Measurements from ENCODE around the gene PRUNE2. TPM values are rescaled to one million over a fixed set of nuclear protein-coding genes. Genes with fewer than 3 reads are reported as not detected.

PRUNE2 gene
- total and polyA plus RNA-seq, 9 donors: 9.1 to 16.4 (median 11.9) TPM

DNA sequence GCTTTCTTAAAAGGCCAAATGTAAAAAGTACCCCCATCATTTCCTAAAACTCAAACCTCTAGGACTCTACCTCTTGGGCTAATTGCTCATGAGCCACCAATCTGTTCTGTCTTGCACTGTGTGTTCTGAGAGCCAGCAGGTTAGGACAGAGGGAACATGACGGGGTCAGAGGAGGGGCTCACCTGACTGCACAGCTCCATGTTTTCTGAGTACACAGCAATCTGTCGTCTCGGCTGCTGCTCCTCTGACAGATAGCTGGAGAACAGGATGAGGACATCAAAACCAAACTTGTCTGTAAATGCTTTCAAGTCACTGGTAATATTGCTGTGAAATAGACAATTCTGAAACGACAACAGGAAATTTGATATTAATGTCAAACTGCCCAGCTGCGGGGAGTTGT is 192.5 kb downstream of the PRUNE2 start:
- H3K4me3 ChIP-seq (ENCODE audit: low read length): no peak overlapping the region
- H3K27ac ChIP-seq (ENCODE audit: low read length): no peak overlapping the region
- DNase-seq: no peak
- WGBS (ENCODE audit: insufficient coverage): 55% methylated on average over 3 of the region's 5 CpGs
- H3K9me3 ChIP-seq (replicated peaks; ENCODE audit: control insufficient read depth, low read depth, low read length): no peaks in the 10 kb centered on the region
- no peaks in the 10 kb centered on the region for H3K27me3 ChIP-seq (ENCODE audit: control insufficient read depth, insufficient read depth, low read length)
- no peaks in the 10 kb centered on the region for H3K4me1 ChIP-seq (ENCODE audit: control insufficient read depth, insufficient read depth, low read length)
- H3K36me3 ChIP-seq (ENCODE audit: control insufficient read depth, insufficient read depth, low read length): no peaks in the 10 kb centered on the region

DNA sequence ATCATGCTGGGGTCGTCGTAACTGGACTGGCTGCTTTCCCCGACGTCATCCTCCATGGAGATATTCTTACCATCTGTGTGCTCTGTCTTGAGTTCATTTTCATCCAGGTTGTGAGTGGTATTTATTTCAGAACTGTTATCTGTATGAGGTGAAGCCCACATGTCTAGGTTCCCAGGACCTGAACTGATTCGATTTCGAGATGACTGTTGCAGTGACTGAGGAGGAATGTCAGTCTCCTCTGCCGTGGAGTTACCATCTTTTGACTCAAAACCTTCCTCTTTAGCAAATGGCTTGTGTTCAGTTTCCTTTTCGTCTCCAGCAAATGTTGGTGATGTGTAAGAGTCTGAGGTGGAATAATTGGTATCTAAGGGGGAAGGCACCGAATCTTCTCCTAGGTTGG is 196.9 kb downstream of the PRUNE2 start:
- peaks cover 2% of the 10 kb centered on the region for H3K4me1 ChIP-seq (ENCODE audit: control insufficient read depth, insufficient read depth, low read length)
- no peak overlapping the region for H3K4me3 ChIP-seq (ENCODE audit: low read length)
- H3K27ac ChIP-seq (ENCODE audit: low read length): no peak overlapping the region
- DNase-seq: no peak
- 92% methylated on average over 2 of the region's 9 CpGs for WGBS (ENCODE audit: insufficient coverage)
- H3K27me3 ChIP-seq (ENCODE audit: control insufficient read depth, insufficient read depth, low read length): peaks cover 3% of the 10 kb centered on the region
- H3K9me3 ChIP-seq (replicated peaks; ENCODE audit: control insufficient read depth, low read depth, low read length): no peaks in the 10 kb centered on the region
- no peaks in the 10 kb centered on the region for H3K36me3 ChIP-seq (ENCODE audit: control insufficient read depth, insufficient read depth, low read length)

DNA sequence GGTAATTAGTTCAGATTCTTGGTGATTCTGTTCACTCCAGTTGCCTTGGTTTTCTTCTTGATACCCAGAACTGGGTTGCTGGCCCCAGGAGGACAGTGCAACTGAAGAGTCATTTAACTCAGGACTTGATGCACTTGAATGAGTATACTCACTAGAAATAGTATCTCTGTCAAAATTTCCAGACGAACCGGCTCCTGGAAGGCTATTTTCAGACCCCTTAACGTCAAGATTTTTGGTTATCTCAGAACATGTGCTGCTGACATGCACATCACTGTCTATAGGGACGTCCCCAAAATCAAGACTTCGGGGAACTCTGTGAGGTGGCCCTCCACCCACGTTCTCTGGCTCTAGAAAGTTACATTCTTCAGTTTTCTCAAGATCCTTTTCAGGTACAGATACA is 198.4 kb downstream of the PRUNE2 start:
- Histone ChIP-seq H3K9me3 (replicated peaks; ENCODE audit: control insufficient read depth, low read depth, low read length) (no peaks in the 10 kb centered on the region), H3K36me3 (ENCODE audit: control insufficient read depth, insufficient read depth, low read length) (no peaks in the 10 kb centered on the region), H3K4me1 (ENCODE audit: control insufficient read depth, insufficient read depth, low read length) (peaks cover 8% of the 10 kb centered on the region), H3K27me3 (ENCODE audit: control insufficient read depth, insufficient read depth, low read length) (peaks cover 3% of the 10 kb centered on the region), H3K27ac (ENCODE audit: low read length) (no peak overlapping the region), H3K4me3 (ENCODE audit: low read length) (no peak overlapping the region)
- 65% methylated on average over 6 of the region's 6 CpGs for WGBS (ENCODE audit: insufficient coverage)
- DNase-seq: no peak

DNA sequence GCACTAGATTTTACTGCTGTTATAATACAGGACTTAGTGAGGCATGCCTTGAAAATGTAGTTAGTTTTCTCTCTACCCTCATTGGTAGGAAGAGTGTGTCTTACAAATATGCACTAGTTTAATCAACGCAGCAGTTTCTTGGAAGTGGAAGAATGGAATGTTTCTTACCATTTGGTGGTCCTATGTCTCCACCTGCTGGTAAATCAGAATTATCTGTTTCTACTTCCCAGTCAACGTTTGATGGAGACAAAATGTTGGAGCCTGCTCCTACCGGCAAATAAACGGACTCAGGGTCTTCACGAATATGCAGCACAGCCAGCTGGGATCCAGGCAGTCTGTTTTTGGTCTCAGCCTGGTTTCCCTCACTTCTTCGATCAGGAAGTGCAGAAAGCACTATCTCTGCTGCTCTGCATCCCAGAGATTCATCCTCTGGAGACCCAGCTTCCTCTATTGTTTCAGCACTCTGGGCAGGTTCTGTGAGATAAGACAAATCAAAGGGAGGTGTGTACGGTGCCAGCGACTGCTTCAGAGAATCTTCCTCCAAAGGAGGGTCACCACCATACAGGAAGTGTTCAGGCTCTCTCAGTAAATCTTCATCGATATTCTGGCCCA is 201.2 kb downstream of the PRUNE2 start:
- WGBS (ENCODE audit: insufficient coverage): 33% methylated on average over 3 of the region's 9 CpGs
- no peaks in the 10 kb centered on the region for H3K36me3 ChIP-seq (ENCODE audit: control insufficient read depth, insufficient read depth, low read length)
- no peak overlapping the region for H3K27ac ChIP-seq (ENCODE audit: low read length)
- H3K4me1 ChIP-seq (ENCODE audit: control insufficient read depth, insufficient read depth, low read length): peaks cover 24% of the 10 kb centered on the region
- peak; percentile 86 for DNase-seq
- H3K4me3 ChIP-seq (ENCODE audit: low read length): no peak overlapping the region
- H3K9me3 ChIP-seq (replicated peaks; ENCODE audit: control insufficient read depth, low read depth, low read length): no peaks in the 10 kb centered on the region
- H3K27me3 ChIP-seq (ENCODE audit: control insufficient read depth, insufficient read depth, low read length): peaks cover 3% of the 10 kb centered on the region

DNA sequence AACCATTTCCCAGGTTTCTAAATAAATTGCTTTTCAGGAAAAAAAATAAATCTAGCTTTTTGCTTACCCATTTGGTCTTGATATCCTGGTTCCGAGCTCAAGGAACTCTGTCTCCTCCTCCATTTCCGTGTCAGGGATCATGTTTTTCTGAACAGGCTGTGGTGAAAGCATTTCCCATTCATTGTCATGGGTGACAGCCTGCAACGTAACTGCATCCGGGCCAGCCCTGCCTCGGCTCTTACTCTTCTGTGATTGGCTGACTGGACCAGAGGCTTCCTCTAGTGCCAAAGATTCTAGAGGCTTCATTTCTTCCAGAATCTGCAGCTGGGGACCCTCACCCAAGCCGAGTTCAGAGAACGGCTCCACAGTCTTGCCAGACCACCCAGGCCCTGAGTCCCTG is 202.6 kb downstream of the PRUNE2 start:
- H3K27ac ChIP-seq (ENCODE audit: low read length): no peak overlapping the region
- peaks cover 3% of the 10 kb centered on the region for H3K27me3 ChIP-seq (ENCODE audit: control insufficient read depth, insufficient read depth, low read length)
- H3K36me3 ChIP-seq (ENCODE audit: control insufficient read depth, insufficient read depth, low read length): no peaks in the 10 kb centered on the region
- no peaks in the 10 kb centered on the region for H3K9me3 ChIP-seq (replicated peaks; ENCODE audit: control insufficient read depth, low read depth, low read length)
- DNase-seq: peak; percentile 30
- H3K4me3 ChIP-seq (ENCODE audit: low read length): no peak overlapping the region
- 42% methylated on average over 7 of the region's 7 CpGs for WGBS (ENCODE audit: insufficient coverage)
- H3K4me1 ChIP-seq (ENCODE audit: control insufficient read depth, insufficient read depth, low read length): peaks cover 24% of the 10 kb centered on the region

DNA sequence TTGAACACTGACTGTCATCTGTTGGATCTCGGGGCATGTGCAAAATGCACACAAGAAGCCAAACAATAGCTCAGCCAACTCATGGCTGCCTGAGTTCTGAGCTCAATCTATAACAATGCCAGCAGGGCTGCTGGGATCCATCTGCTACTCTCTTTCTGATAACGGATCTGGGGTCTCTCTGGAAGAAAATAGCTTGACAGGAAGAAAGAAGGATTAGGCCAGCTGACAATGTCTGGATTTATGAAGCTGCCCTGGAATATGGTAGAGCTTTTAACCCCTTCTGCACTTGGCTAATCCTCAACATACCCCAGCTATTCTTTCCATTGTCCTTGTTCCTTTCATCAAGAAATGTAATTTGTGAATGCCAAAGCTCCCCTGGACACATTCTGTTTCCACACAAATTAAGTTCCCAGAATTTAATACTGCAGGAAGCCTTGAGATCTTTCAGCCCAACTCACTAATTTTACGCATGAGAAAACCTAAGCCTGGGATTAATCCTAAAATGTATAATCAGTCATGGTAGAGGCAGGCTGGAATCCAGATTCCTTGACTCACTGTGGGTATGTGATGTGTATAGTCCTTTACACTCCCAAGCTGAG is 204.4 kb downstream of the PRUNE2 start:
- Histone ChIP-seq H3K9me3 (replicated peaks; ENCODE audit: control insufficient read depth, low read depth, low read length) (no peaks in the 10 kb centered on the region), H3K4me1 (ENCODE audit: control insufficient read depth, insufficient read depth, low read length) (peaks cover 24% of the 10 kb centered on the region), H3K27ac (ENCODE audit: low read length) (peak overlapping the region; percentile 76), H3K4me3 (ENCODE audit: low read length) (no peak overlapping the region), H3K27me3 (ENCODE audit: control insufficient read depth, insufficient read depth, low read length) (peaks cover 3% of the 10 kb centered on the region), H3K36me3 (ENCODE audit: control insufficient read depth, insufficient read depth, low read length) (no peaks in the 10 kb centered on the region)
- 20% methylated on average over 1 of the region's 3 CpGs for WGBS (ENCODE audit: insufficient coverage)
- DNase-seq: peak; percentile 83

DNA sequence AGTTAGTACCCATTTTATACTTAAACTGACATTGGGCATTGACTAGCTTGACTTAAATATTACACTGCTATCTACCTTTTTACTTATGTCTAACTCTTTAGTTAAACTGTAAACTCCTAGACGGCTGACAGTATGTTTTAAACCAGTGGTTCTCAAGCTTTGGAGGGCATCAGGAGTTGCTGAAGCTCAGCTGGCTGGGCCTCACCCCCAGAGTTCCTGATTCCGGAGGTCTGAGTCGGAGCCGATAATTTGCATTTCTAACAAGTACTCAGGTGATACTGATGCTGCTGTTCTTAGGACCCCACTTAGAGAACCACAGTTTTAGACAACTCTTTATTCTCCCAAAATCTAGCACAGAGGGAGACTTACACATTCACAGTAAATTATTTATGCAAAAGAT is 205.0 kb downstream of the PRUNE2 start:
- Histone ChIP-seq H3K4me1 (ENCODE audit: control insufficient read depth, insufficient read depth, low read length) (peaks cover 24% of the 10 kb centered on the region), H3K4me3 (ENCODE audit: low read length) (no peak overlapping the region), H3K27ac (ENCODE audit: low read length) (peak overlapping the region; percentile 76), H3K9me3 (replicated peaks; ENCODE audit: control insufficient read depth, low read depth, low read length) (no peaks in the 10 kb centered on the region), H3K36me3 (ENCODE audit: control insufficient read depth, insufficient read depth, low read length) (no peaks in the 10 kb centered on the region), H3K27me3 (ENCODE audit: control insufficient read depth, insufficient read depth, low read length) (peaks cover 3% of the 10 kb centered on the region)
- DNase-seq: no peak
- WGBS (ENCODE audit: insufficient coverage): 100% methylated on average over 1 of the region's 4 CpGs

DNA sequence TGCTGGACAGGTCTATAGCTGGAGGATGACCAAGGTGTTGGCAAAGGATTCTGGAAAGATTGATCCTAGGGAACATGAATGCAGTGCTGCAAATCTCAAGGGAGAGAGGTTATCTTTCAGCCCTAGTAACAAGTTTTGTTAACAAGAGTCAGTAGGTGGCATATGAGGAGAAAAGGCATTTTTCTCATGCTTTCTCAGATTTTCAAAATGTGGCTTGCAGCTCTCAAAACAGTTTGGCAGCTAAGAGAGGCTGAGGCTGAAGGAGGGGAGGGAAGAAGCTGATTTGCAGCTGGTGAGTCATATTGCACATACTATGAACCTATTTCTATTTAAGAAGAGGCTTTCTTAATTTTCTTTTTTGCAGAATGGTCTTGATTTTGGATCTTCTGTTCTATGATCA is 205.9 kb downstream of the PRUNE2 start:
- Histone ChIP-seq H3K27me3 (ENCODE audit: control insufficient read depth, insufficient read depth, low read length) (no peaks in the 10 kb centered on the region), H3K9me3 (replicated peaks; ENCODE audit: control insufficient read depth, low read depth, low read length) (no peaks in the 10 kb centered on the region), H3K4me1 (ENCODE audit: control insufficient read depth, insufficient read depth, low read length) (peaks cover 24% of the 10 kb centered on the region), H3K4me3 (ENCODE audit: low read length) (no peak overlapping the region), H3K27ac (ENCODE audit: low read length) (peak overlapping the region; percentile 37), H3K36me3 (ENCODE audit: control insufficient read depth, insufficient read depth, low read length) (no peaks in the 10 kb centered on the region)
- DNase-seq: peak; percentile 61

DNA sequence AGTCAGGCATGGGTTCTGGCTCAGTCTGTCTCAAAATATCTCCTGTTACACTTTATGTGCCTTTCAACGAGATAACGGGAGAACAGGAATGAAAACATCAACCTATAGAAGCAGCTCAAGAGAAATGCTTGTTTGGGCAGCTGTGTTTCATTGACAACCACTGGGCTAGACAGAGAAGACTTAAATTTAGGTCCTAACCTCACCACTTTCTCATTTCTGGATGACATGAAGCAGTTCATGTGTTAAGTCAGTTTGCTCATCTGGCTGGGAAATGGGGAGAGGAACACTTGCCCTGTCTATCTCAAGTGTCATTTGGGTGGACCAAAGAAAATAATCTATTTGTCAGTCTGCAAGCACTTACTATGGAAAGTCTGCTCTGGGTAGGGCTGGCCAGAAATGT is 208.4 kb downstream of the PRUNE2 start:
- H3K27me3 ChIP-seq (ENCODE audit: control insufficient read depth, insufficient read depth, low read length): no peaks in the 10 kb centered on the region

DNA sequence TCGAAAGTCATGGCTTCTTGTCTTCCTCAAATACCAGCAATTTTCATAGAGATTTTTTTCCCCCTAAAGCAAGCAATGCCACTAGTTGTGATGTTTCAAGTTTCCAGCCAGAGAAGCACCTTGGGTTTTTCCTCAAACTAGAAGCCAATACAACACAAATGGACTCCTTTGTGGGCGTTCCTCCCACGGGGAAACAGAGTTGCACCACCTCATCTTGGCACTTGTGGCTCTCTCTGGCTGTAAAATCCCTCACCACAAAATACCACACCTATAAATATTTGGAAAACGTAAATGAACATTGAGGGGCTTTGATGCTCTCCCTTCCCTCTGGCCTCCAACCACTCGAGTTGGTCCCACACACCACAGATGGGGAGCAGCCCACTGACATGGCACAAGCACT is 208.8 kb downstream of the PRUNE2 start:
- no peaks in the 10 kb centered on the region for H3K9me3 ChIP-seq (replicated peaks; ENCODE audit: control insufficient read depth, low read depth, low read length)
- 76% methylated on average over 4 of the region's 5 CpGs for WGBS (ENCODE audit: insufficient coverage)
- H3K4me1 ChIP-seq (ENCODE audit: control insufficient read depth, insufficient read depth, low read length): peaks cover 26% of the 10 kb centered on the region
- DNase-seq: no peak
- H3K4me3 ChIP-seq (ENCODE audit: low read length): no peak overlapping the region
- H3K27ac ChIP-seq (ENCODE audit: low read length): no peak overlapping the region
- H3K27me3 ChIP-seq (ENCODE audit: control insufficient read depth, insufficient read depth, low read length): no peaks in the 10 kb centered on the region
- no peaks in the 10 kb centered on the region for H3K36me3 ChIP-seq (ENCODE audit: control insufficient read depth, insufficient read depth, low read length)

More for the DNA sequence above, 208.4 kb downstream of the PRUNE2 start:
- Histone ChIP-seq H3K36me3 (ENCODE audit: control insufficient read depth, insufficient read depth, low read length) (no peaks in the 10 kb centered on the region), H3K4me3 (ENCODE audit: low read length) (no peak overlapping the region), H3K4me1 (ENCODE audit: control insufficient read depth, insufficient read depth, low read length) (peaks cover 23% of the 10 kb centered on the region), H3K27ac (ENCODE audit: low read length) (no peak overlapping the region), H3K9me3 (replicated peaks; ENCODE audit: control insufficient read depth, low read depth, low read length) (no peaks in the 10 kb centered on the region)
- no peak for DNase-seq
- WGBS (ENCODE audit: insufficient coverage): no CpG with 5 or more reads among the region's 2 CpGs

DNA sequence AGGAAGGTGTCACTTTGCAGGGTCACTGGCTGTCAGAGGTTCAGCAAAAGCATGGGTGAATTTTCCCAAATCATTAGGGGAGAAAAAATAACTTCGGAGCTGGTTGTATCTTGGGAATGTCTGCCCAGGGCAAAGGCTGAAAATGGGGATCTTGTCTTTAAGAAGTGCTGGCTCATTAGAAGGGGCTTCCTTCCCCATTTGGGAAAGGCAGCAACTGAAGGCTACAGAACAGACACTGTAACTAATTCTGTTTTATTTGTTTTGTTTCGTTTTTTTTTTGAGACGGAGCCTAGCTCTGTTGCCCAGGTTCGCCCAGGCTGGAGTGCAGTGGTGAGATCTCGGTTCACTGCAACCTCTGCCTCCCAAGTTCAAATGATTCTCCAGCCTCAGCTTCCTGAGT is 212.0 kb downstream of the PRUNE2 start:
- Histone ChIP-seq H3K27ac (ENCODE audit: low read length) (no peak overlapping the region), H3K36me3 (ENCODE audit: control insufficient read depth, insufficient read depth, low read length) (no peaks in the 10 kb centered on the region), H3K27me3 (ENCODE audit: control insufficient read depth, insufficient read depth, low read length) (peaks cover 2% of the 10 kb centered on the region), H3K4me3 (ENCODE audit: low read length) (no peak overlapping the region), H3K9me3 (replicated peaks; ENCODE audit: control insufficient read depth, low read depth, low read length) (no peaks in the 10 kb centered on the region), H3K4me1 (ENCODE audit: control insufficient read depth, insufficient read depth, low read length) (peaks cover 18% of the 10 kb centered on the region)
- peak; percentile 40 for DNase-seq
- WGBS (ENCODE audit: insufficient coverage): 56% methylated on average over 1 of the region's 5 CpGs

Data from muscle of leg (tissue), 11 donors.